Peyer's patch (tissue), 4 donors: ENCODE measurements around the gene ARMH3.

ENCODE experiments used
- CTCF ChIP-seq, 6 experiments: fragments of 450-650 bp in 4 of 6; fragments of 200-600 bp in 2 of 6; sonication (generic) in 1 of 6; IDR thresholded peaks; one replicate each; pipeline ENCODE4 v1.5.1; 2017 to 2019; ENCODE audit warnings: antibody characterized with exemption in 6 of 6, mild to moderate bottlenecking in 3 of 6, moderate library complexity in 1 of 6
- POLR2A ChIP-seq, 2 donors: fragments of 450-650 bp; IDR thresholded peaks; one replicate each; pipeline ENCODE4 v1.5.1; 2017; ENCODE audit warnings: antibody characterized with exemption in 2 of 2, mild to moderate bottlenecking in 2 of 2, moderate library complexity in 2 of 2

GRCh38 chr10:101932183-101932582 lies 123.8 kb downstream of the ARMH3 start:
- TF ChIP-seq CTCF (IDR thresholded peaks at IDR 0.05) (no peak), POLR2A (IDR thresholded peaks at IDR 0.05) (no peak)
